Measurements from ENCODE around the gene CD70. TPM values are rescaled to one million over a fixed set of nuclear protein-coding genes. Genes with fewer than 3 reads are reported as not detected.

CD70 gene
- total and polyA plus RNA-seq, 2 donors (not counting 3 experiments of a cell fraction or from before 2014, with no cell fraction given), result not detected

DNA sequence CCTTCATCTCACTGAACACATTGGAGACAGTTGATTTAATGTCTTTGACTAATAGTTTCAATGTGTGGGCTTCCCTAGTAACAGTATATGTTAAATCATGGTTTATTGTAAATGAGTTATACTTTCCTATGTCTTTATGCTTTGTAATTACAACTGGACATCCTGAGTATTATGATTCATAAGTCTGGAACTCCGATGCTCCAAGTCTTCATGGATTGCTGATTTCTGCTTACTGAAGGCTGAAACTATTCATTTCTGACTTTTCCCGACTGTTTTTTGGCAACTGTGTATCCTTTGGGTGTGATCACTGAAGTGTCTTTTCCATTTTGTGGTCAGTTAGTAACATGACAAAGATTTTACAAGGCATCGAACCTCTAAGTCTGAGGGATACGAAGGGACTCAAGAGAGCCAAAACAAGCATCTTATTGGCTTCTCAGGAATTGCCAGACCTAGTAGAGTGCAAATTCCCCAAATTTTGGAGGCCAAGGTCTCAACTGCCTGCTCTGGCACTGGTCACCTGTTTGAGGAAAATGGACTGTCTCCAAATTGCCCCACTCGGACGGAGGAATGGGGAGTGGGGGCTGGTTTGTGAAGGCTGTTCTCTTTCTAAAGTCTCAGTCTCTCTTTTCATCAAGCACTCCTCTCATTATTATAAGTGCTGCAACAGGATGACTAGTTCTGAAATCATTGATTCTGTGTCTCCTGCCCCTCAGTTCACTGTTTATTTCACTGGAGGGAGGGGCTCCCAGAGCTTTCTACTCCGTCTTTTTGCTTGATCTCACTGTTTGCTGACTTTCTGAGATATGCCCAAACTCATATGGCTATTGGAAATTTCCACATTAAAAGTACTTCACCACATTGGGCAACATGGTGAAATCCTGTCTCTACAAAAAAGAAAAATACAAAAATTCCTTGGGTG, 20.2 kb upstream of the CD70 start:
- no peaks in the 10 kb centered on the region for H3K27me3 ChIP-seq (ENCODE audit: control insufficient read depth in 2 of 2, insufficient read depth in 2 of 2, low read length in 2 of 2)
- H3K79me2 ChIP-seq (ENCODE audit: control insufficient read depth, insufficient read depth, low read length), result no peaks in the 10 kb centered on the region
- H3K9ac ChIP-seq (replicated peaks; ENCODE audit: extremely low read depth, insufficient read depth, low read length), result peak overlapping the region; percentile 21
- H3K9me1 ChIP-seq (replicated peaks; ENCODE audit: control insufficient read depth, extremely low read depth, insufficient read depth, low read length), result no peaks in the 10 kb centered on the region
- no peaks in the 10 kb centered on the region for H3K9me3 ChIP-seq (replicated peaks; ENCODE audit: control insufficient read depth, insufficient read depth, low read length)
- H3K27ac ChIP-seq (ENCODE audit: insufficient read depth, low read depth, low read length), result peak overlapping the region; percentile 86
- dilution Hi-C loops (cut with MboI; ENCODE audit: extremely low pct_ligation_motif_present, low sequenced_read_pairs) (no loop called here), intact Hi-C loops (cut with micrococcal nuclease) (no loop called here)
- CTCF ChIA-PET, result interaction anchor here (1.1 kb wide), 1 partner anchor 94 kb away, joined by 3 read pairs; no protein-coding TSS in a partner anchor
- peaks cover 13% of the 10 kb centered on the region for H3K4me1 ChIP-seq (ENCODE audit: control insufficient read depth, extremely low read depth, insufficient read depth, low read length)
- peak; percentile 84 for DNase-seq (ENCODE audit: low read depth, low spot score)
- H4K20me1 ChIP-seq (replicated peaks; ENCODE audit: control insufficient read depth, extremely low read depth, insufficient read depth, low read length), result no peaks in the 10 kb centered on the region
- no peak for TF ChIP-seq GATA2 (IDR thresholded peaks at IDR 0.05; ENCODE audit: insufficient read depth, insufficient read length, low read depth, low read length)
- TF ChIP-seq MYC (IDR thresholded peaks at IDR 0.05; ENCODE audit: low read depth, low read length), result no peak
- TF ChIP-seq JUN (IDR thresholded peaks at IDR 0.05; ENCODE audit: borderline replicate concordance, insufficient read depth, insufficient read length, low read depth), result peak; percentile 83
- TF ChIP-seq, protein P1, sequence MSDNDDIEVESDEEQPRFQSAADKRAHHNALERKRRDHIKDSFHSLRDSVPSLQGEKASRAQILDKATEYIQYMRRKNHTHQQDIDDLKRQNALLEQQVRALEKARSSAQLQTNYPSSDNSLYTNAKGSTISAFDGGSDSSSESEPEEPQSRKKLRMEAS (IDR thresholded peaks at IDR 0.05; ENCODE audit: insufficient read depth, insufficient read length), result no peak
- TF ChIP-seq POLR2AphosphoS5 (IDR thresholded peaks at IDR 0.05; ENCODE audit: insufficient read depth, low read depth, low read length), result no peak
- TF ChIP-seq, protein P2, sequence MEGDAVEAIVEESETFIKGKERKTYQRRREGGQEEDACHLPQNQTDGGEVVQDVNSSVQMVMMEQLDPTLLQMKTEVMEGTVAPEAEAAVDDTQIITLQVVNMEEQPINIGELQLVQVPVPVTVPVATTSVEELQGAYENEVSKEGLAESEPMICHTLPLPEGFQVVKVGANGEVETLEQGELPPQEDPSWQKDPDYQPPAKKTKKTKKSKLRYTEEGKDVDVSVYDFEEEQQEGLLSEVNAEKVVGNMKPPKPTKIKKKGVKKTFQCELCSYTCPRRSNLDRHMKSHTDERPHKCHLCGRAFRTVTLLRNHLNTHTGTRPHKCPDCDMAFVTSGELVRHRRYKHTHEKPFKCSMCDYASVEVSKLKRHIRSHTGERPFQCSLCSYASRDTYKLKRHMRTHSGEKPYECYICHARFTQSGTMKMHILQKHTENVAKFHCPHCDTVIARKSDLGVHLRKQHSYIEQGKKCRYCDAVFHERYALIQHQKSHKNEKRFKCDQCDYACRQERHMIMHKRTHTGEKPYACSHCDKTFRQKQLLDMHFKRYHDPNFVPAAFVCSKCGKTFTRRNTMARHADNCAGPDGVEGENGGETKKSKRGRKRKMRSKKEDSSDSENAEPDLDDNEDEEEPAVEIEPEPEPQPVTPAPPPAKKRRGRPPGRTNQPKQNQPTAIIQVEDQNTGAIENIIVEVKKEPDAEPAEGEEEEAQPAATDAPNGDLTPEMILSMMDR (IDR thresholded peaks at IDR 0.05; ENCODE audit: extremely low read depth in 1 of 2, insufficient read depth in 1 of 2, low read depth in 1 of 2, low read length in 2 of 2), result no peak
- TF ChIP-seq EZH2 (IDR thresholded peaks at IDR 0.05; ENCODE audit: borderline replicate concordance, low read depth, low read length, severe bottlenecking), result no peak
- peak; percentile 63 for TF ChIP-seq FOS (IDR thresholded peaks at IDR 0.05; ENCODE audit: borderline replicate concordance, insufficient read depth, low read length)
- no peaks in the 10 kb centered on the region for H3K36me3 ChIP-seq (ENCODE audit: control insufficient read depth in 2 of 2, extremely low read depth in 1 of 2, insufficient read depth in 2 of 2, low read length in 2 of 2)
- peak overlapping the region; percentile 72 for H2AFZ ChIP-seq (ENCODE audit: low read depth, low read length)
- FAIRE-seq, result peak; percentile 89
- BruUV-seq (replicated peaks), result no TSS peak
- no peak overlapping the region for H3K4me3 ChIP-seq (replicated peaks in 1 of 3; ENCODE audit: insufficient read depth in 1 of 3, low read depth in 1 of 3, low read length in 3 of 3)
- H3K4me2 ChIP-seq (ENCODE audit: insufficient read depth, low read length), result peak overlapping the region; percentile 56
- POLR2A ChIA-PET, result no interaction called here
